ENCODE data around the gene SLC23A2. TPM values are rescaled to one million over a fixed set of nuclear protein-coding genes. Genes with fewer than 3 reads are reported as not detected.
A peak's percentile ranks its signal among the peaks of the same experiment; 100 is the strongest.

SLC23A2 gene
- polyA plus RNA-seq, 3 donors, result 3.3 to 28.4 (median 6.4) TPM

- Mint-ChIP-seq H3K27me3 (ENCODE audit: low read depth in 3 of 3) (no peaks in the 10 kb centered on the region), H3K4me3 (peak overlapping the region in 1 of 2 donors; percentile 30), H3K36me3 (peaks cover 59 to 72% of the 10 kb centered on the region in 2 donors), H3K9me3 (peaks cover 0 to 2% (median 0%) of the 10 kb centered on the region in 7 donors), H3K4me1 (peaks cover 75% of the 10 kb centered on the region), H3K27ac (peak overlapping the region; percentile 14 to 96 (median 81))
- Histone ChIP-seq H3K4me2 (replicated peaks; ENCODE audit: extremely low read depth, low read length, poor library complexity, severe bottlenecking) (peak overlapping the region; percentile 27), H3K4me3 (replicated peaks in 1 of 3; ENCODE audit: low read depth in 2 of 3, low read length in 3 of 3) (peak overlapping the region in 1 of 3 experiments; percentile 24), H4K20me1 (ENCODE audit: insufficient read depth, low read length) (peaks cover 74% of the 10 kb centered on the region), H3K36me3 (replicated peaks in 1 of 2; ENCODE audit: control insufficient read depth in 1 of 2, insufficient read depth in 2 of 2, low read length in 2 of 2) (peaks cover 50 to 64% of the 10 kb centered on the region in 2 donors), H3K27me3 (ENCODE audit: control insufficient read depth in 2 of 2, insufficient read depth in 2 of 2, low read length in 2 of 2) (no peaks in the 10 kb centered on the region), H2AFZ (ENCODE audit: insufficient read depth, low read depth, low read length, poor library complexity, severe bottlenecking) (no peak overlapping the region), H3K79me2 (ENCODE audit: insufficient read depth, low read length) (peaks cover 98% of the 10 kb centered on the region), H3K4me1 (ENCODE audit: control insufficient read depth in 1 of 2, insufficient read depth in 2 of 2, low read length in 2 of 2) (peaks cover 75 to 90% of the 10 kb centered on the region in 2 donors), H3K27ac (ENCODE audit: low read depth in 1 of 2, low read length in 2 of 2) (peak overlapping the region; percentile 30 to 52), H3K9me3 (replicated peaks in 1 of 2; ENCODE audit: control insufficient read depth in 1 of 2, insufficient read depth in 1 of 2, low read length in 2 of 2) (no peaks in the 10 kb centered on the region), H3K9ac (ENCODE audit: insufficient read depth, low read length, poor library complexity, severe bottlenecking) (no peak overlapping the region)
- 97% methylated on average over 4 of the region's 4 CpGs for WGBS (ENCODE audit: insufficient coverage)
- DNase-seq, result no peak
- no peak for TF ChIP-seq CTCF (IDR thresholded peaks at IDR 0.05)
- intact Hi-C loops (cut with micrococcal nuclease), result loop anchor here in 1 of 2 donors (10.0 kb wide), 1 partner anchor 265 kb away; no protein-coding TSS in a partner anchor
Observed at GRCh38 chr20:4819901-4820300, 181.4 kb downstream of the SLC23A2 start.

- peaks cover 50 to 64% of the 10 kb centered on the region in 2 donors for H3K36me3 ChIP-seq (replicated peaks in 1 of 2; ENCODE audit: control insufficient read depth in 1 of 2, insufficient read depth in 2 of 2, low read length in 2 of 2)
- H3K4me3 ChIP-seq (replicated peaks in 1 of 3; ENCODE audit: low read depth in 2 of 3, low read length in 3 of 3), result no peak overlapping the region
- peaks cover 93 to 100% of the 10 kb centered on the region in 2 donors for H3K4me1 ChIP-seq (ENCODE audit: control insufficient read depth in 1 of 2, insufficient read depth in 2 of 2, low read length in 2 of 2)
- no peaks in the 10 kb centered on the region for H3K27me3 ChIP-seq (ENCODE audit: control insufficient read depth in 2 of 2, insufficient read depth in 2 of 2, low read length in 2 of 2)
- H3K9me3 ChIP-seq (replicated peaks in 1 of 2; ENCODE audit: control insufficient read depth in 1 of 2, insufficient read depth in 1 of 2, low read length in 2 of 2), result no peaks in the 10 kb centered on the region
- WGBS (ENCODE audit: insufficient coverage), result no CpG with 5 or more reads among the region's 3 CpGs
- no peak overlapping the region for H2AFZ ChIP-seq (ENCODE audit: insufficient read depth, low read depth, low read length, poor library complexity, severe bottlenecking)
- Mint-ChIP-seq H3K4me3 (no peak overlapping the region), H3K27me3 (ENCODE audit: low read depth in 3 of 3) (peaks cover 0 to 1% (median 0%) of the 10 kb centered on the region in 3 donors), H3K27ac (peak overlapping the region; percentile 43 to 100 (median 85)), H3K36me3 (peaks cover 65 to 85% of the 10 kb centered on the region in 2 donors), H3K9me3 (peaks cover 0 to 1% (median 0%) of the 10 kb centered on the region in 7 donors), H3K4me1 (peaks cover 89% of the 10 kb centered on the region)
- DNase-seq, result peak in 1 of 3 donors; percentile 27
- no peak overlapping the region for H3K4me2 ChIP-seq (replicated peaks; ENCODE audit: extremely low read depth, low read length, poor library complexity, severe bottlenecking)
- H3K27ac ChIP-seq (ENCODE audit: low read depth in 1 of 2, low read length in 2 of 2), result peak overlapping the region; percentile 20 to 52
- intact Hi-C loops (cut with micrococcal nuclease), result loop anchor here in 1 of 2 donors (10.0 kb wide), 1 partner anchor 268 kb away; no protein-coding TSS in a partner anchor
- H3K79me2 ChIP-seq (ENCODE audit: insufficient read depth, low read length), result peaks cover 93% of the 10 kb centered on the region
- H3K9ac ChIP-seq (ENCODE audit: insufficient read depth, low read length, poor library complexity, severe bottlenecking), result no peak overlapping the region
- no peak for TF ChIP-seq CTCF (IDR thresholded peaks at IDR 0.05)
- H4K20me1 ChIP-seq (ENCODE audit: insufficient read depth, low read length), result peaks cover 72% of the 10 kb centered on the region
Observed at GRCh38 chr20:4817230-4817671, 184.1 kb downstream of the SLC23A2 start.
